Type B pancreatic cell (in vitro differentiated cells): ENCODE data around the gene SOWAHA. TPM values are rescaled to one million over a fixed set of nuclear protein-coding genes. Genes with fewer than 3 reads are reported as not detected.
A peak's percentile ranks its signal among the peaks of the same experiment; 100 is the strongest.

Experiments used
- DNase-seq: peaks from one replicate; pipeline ENCODE4 v3.0.0; 2021; ENCODE audit warnings: mixed read lengths; ENCODE audit not compliant: unreplicated experiment; ENCODE audit errors: extremely low spot score
- H3K27ac Mint-ChIP-seq: 2 replicates; pipeline ENCODE4 v1.8.0; 2021; ENCODE audit warnings: mild to moderate bottlenecking, mixed read lengths
- H3K27me3 Mint-ChIP-seq: 2 replicates; pipeline ENCODE4 v1.8.0; 2021; ENCODE audit warnings: mixed read lengths
- H3K36me3 Mint-ChIP-seq: 2 replicates; pipeline ENCODE4 v1.8.0; 2021; ENCODE audit warnings: mixed read lengths
- H3K4me1 Mint-ChIP-seq: one replicate; pipeline ENCODE4 v1.8.0; 2021; ENCODE audit warnings: mixed read lengths; ENCODE audit not compliant: unreplicated experiment
- H3K4me3 Mint-ChIP-seq: 2 replicates; pipeline ENCODE4 v1.8.0; 2021; ENCODE audit warnings: mild to moderate bottlenecking, mixed read lengths
- H3K9me3 Mint-ChIP-seq: 2 replicates; pipeline ENCODE4 v1.8.0; 2021; ENCODE audit warnings: mixed read lengths
- CTCF ChIP-seq: fragments of 200-600 bp; sonication (generic); conservative IDR thresholded peaks from 2 replicates; pipeline ENCODE4 v1.5.0; 2021; ENCODE audit warnings: antibody characterized with exemption, mild to moderate bottlenecking
- total RNA-seq: library from RNA; stranded (reverse); gene quantifications from 2 replicates; pipeline ENCODE4 v1.2.1, GENCODE V29; 2021; ENCODE audit warnings: low replicate concordance

The SOWAHA gene
- total RNA-seq, 1 donor from 2014 or later = 2.5 TPM

GRCh38 chr5:132840313-132840712 lies 27.2 kb downstream of the SOWAHA start:
- Mint-ChIP-seq H3K36me3 (no peaks in the 10 kb centered on the region), H3K27ac (peak overlapping the region; percentile 90), H3K4me1 (peaks cover 26% of the 10 kb centered on the region), H3K4me3 (no peak overlapping the region), H3K27me3 (peaks cover 3% of the 10 kb centered on the region), H3K9me3 (no peaks in the 10 kb centered on the region)
- DNase-seq = no peak
- TF ChIP-seq CTCF = no peak

- Mint-ChIP-seq H3K4me3 (no peak overlapping the region), H3K9me3 (no peaks in the 10 kb centered on the region), H3K27me3 (peaks cover 3% of the 10 kb centered on the region), H3K27ac (peak overlapping the region; percentile 90), H3K36me3 (no peaks in the 10 kb centered on the region), H3K4me1 (peaks cover 26% of the 10 kb centered on the region)
- DNase-seq = no peak
- TF ChIP-seq CTCF = no peak
Measured at GRCh38 chr5:132840896-132841295, 27.8 kb downstream of the SOWAHA start.

GRCh38 chr5:132841305-132841704 lies 28.2 kb downstream of the SOWAHA start:
- H3K4me1 Mint-ChIP-seq = peaks cover 26% of the 10 kb centered on the region
- no peak for TF ChIP-seq CTCF
- H3K4me3 Mint-ChIP-seq = no peak overlapping the region
- H3K9me3 Mint-ChIP-seq = no peaks in the 10 kb centered on the region
- DNase-seq = no peak
- no peaks in the 10 kb centered on the region for H3K36me3 Mint-ChIP-seq
- peaks cover 3% of the 10 kb centered on the region for H3K27me3 Mint-ChIP-seq
- H3K27ac Mint-ChIP-seq = no peak overlapping the region

- H3K4me1 Mint-ChIP-seq = no peaks in the 10 kb centered on the region
- DNase-seq = no peak
- TF ChIP-seq CTCF = no peak
Measured at GRCh38 chr5:132848270-132848669, 35.2 kb downstream of the SOWAHA start.

GRCh38 chr5:132849347-132849746 lies 36.2 kb downstream of the SOWAHA start:
- Mint-ChIP-seq H3K4me3 (no peak overlapping the region), H3K27me3 (peaks cover 2% of the 10 kb centered on the region), H3K36me3 (no peaks in the 10 kb centered on the region), H3K27ac (no peak overlapping the region), H3K9me3 (no peaks in the 10 kb centered on the region), H3K4me1 (peaks cover 3% of the 10 kb centered on the region)
- no peak for DNase-seq
- no peak for TF ChIP-seq CTCF

More at GRCh38 chr5:132848270-132848669, 35.2 kb downstream of the SOWAHA start:
- H3K27ac Mint-ChIP-seq = no peak overlapping the region
- no peaks in the 10 kb centered on the region for H3K9me3 Mint-ChIP-seq
- H3K4me3 Mint-ChIP-seq = no peak overlapping the region
- peaks cover 2% of the 10 kb centered on the region for H3K27me3 Mint-ChIP-seq
- H3K36me3 Mint-ChIP-seq = no peaks in the 10 kb centered on the region

- no peaks in the 10 kb centered on the region for H3K9me3 Mint-ChIP-seq
- no peak overlapping the region for H3K27ac Mint-ChIP-seq
- no peak for TF ChIP-seq CTCF
- H3K4me3 Mint-ChIP-seq = no peak overlapping the region
- H3K4me1 Mint-ChIP-seq = peaks cover 4% of the 10 kb centered on the region
- peaks cover 2% of the 10 kb centered on the region for H3K27me3 Mint-ChIP-seq
- no peak for DNase-seq
- H3K36me3 Mint-ChIP-seq = no peaks in the 10 kb centered on the region
Measured at GRCh38 chr5:132850066-132850465, 37.0 kb downstream of the SOWAHA start.
